Measurements from ENCODE around the gene MACROD2. TPM values are rescaled to one million over a fixed set of nuclear protein-coding genes. Genes with fewer than 3 reads are reported as not detected.

The MACROD2 gene
- total RNA-seq, 1 donor from 2014 or later = 2.4 TPM

DNA sequence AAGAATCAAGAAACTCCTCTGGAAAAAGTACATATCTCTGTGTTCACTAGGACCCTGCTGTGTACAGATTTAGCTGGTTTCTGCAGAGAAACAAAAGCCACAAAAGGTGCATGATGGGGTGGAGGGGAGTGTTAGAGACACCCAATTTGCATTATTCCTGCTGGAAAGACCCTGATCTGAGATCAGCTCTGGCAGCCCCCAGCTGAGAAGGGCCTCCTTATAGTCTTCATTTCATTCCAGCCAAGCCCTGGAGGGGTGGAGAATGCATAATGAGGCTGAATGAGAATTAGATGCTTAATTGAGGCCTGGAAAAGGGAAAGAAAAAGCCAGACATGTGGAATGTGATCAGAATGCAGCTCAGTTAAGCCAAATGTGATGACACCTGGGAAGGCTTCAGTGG, 2032.4 kb downstream of the MACROD2 start:
- no peak overlapping the region for H3K4me3 ChIP-seq (ENCODE audit: insufficient read depth, low read depth, low read length)

DNA sequence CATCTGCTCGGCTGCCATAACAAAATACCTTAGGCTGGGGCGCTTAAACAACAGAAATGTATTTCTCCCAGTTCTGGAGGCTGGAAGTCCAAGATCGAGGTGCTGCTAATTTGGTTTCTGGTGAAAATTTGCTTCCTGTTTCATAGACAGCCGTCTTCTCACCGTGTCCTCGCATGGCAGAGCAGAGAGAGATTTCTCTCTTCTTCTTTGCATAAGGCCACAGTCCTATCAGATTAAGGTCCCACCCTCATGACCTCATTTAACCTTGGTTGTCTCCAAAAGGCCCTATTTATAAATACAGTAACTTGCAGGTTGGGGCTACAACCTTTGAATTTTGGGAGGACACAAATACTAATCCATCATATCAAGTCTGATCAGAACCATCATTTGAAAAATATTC, 2033.6 kb downstream of the MACROD2 start:
- FAIRE-seq = no peak
- no peak for DNase-seq (ENCODE audit: low read depth)
- Histone ChIP-seq H3K9me3 (ENCODE audit: insufficient read depth, low read depth, low read length) (no peaks in the 10 kb centered on the region), H3K79me2 (ENCODE audit: insufficient read depth, low read length) (no peaks in the 10 kb centered on the region), H3K4me1 (ENCODE audit: insufficient read depth, low read length) (no peaks in the 10 kb centered on the region), H3K27me3 (ENCODE audit: insufficient read depth, low read length) (no peaks in the 10 kb centered on the region), H2AFZ (ENCODE audit: low read depth, low read length) (no peak overlapping the region), H3K4me3 (ENCODE audit: insufficient read depth, low read depth, low read length) (no peak overlapping the region), H4K20me1 (ENCODE audit: insufficient read depth, low read length) (no peaks in the 10 kb centered on the region), H3K27ac (ENCODE audit: low read depth, low read length) (no peak overlapping the region), H3K36me3 (ENCODE audit: insufficient read depth, low read length) (no peaks in the 10 kb centered on the region), H3K9ac (ENCODE audit: low read length) (no peak overlapping the region), H3K4me2 (ENCODE audit: low read length) (no peak overlapping the region)
- no peaks in the 10 kb centered on the region for H3K36me3 Mint-ChIP-seq (ENCODE audit: low read depth, unreplicated experiment)
- H3K4me3 Mint-ChIP-seq (ENCODE audit: unreplicated experiment) = no peak overlapping the region
- H3K4me1 Mint-ChIP-seq (ENCODE audit: low read depth, unreplicated experiment) = peaks cover 13% of the 10 kb centered on the region
- no peak overlapping the region for H3K27ac Mint-ChIP-seq (ENCODE audit: unreplicated experiment)
- no peaks in the 10 kb centered on the region for H3K27me3 Mint-ChIP-seq (ENCODE audit: low read depth, unreplicated experiment)
- no peak for TF ChIP-seq EZH2 (IDR thresholded peaks at IDR 0.05; ENCODE audit: insufficient read depth, low read length)
- TF ChIP-seq, protein P1, sequence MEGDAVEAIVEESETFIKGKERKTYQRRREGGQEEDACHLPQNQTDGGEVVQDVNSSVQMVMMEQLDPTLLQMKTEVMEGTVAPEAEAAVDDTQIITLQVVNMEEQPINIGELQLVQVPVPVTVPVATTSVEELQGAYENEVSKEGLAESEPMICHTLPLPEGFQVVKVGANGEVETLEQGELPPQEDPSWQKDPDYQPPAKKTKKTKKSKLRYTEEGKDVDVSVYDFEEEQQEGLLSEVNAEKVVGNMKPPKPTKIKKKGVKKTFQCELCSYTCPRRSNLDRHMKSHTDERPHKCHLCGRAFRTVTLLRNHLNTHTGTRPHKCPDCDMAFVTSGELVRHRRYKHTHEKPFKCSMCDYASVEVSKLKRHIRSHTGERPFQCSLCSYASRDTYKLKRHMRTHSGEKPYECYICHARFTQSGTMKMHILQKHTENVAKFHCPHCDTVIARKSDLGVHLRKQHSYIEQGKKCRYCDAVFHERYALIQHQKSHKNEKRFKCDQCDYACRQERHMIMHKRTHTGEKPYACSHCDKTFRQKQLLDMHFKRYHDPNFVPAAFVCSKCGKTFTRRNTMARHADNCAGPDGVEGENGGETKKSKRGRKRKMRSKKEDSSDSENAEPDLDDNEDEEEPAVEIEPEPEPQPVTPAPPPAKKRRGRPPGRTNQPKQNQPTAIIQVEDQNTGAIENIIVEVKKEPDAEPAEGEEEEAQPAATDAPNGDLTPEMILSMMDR (IDR thresholded peaks at IDR 0.05; ENCODE audit: insufficient read depth, low read depth, low read length) = no peak
- H3K9me3 Mint-ChIP-seq (ENCODE audit: unreplicated experiment) = no peaks in the 10 kb centered on the region

More for the DNA sequence above, 2032.4 kb downstream of the MACROD2 start:
- no peak overlapping the region for H3K9ac ChIP-seq (ENCODE audit: low read length)
- Mint-ChIP-seq H3K27me3 (ENCODE audit: low read depth, unreplicated experiment) (no peaks in the 10 kb centered on the region), H3K36me3 (ENCODE audit: low read depth, unreplicated experiment) (no peaks in the 10 kb centered on the region), H3K27ac (ENCODE audit: unreplicated experiment) (no peak overlapping the region), H3K4me1 (ENCODE audit: low read depth, unreplicated experiment) (peaks cover 10% of the 10 kb centered on the region), H3K9me3 (ENCODE audit: unreplicated experiment) (peaks cover 2% of the 10 kb centered on the region), H3K4me3 (ENCODE audit: unreplicated experiment) (no peak overlapping the region)
- no peaks in the 10 kb centered on the region for H3K9me3 ChIP-seq (ENCODE audit: insufficient read depth, low read depth, low read length)
- H4K20me1 ChIP-seq (ENCODE audit: insufficient read depth, low read length) = no peaks in the 10 kb centered on the region
- no peaks in the 10 kb centered on the region for H3K4me1 ChIP-seq (ENCODE audit: insufficient read depth, low read length)
- H3K4me2 ChIP-seq (ENCODE audit: low read length) = no peak overlapping the region
- H3K27ac ChIP-seq (ENCODE audit: low read depth, low read length) = no peak overlapping the region
- no peaks in the 10 kb centered on the region for H3K27me3 ChIP-seq (ENCODE audit: insufficient read depth, low read length)
- no peaks in the 10 kb centered on the region for H3K36me3 ChIP-seq (ENCODE audit: insufficient read depth, low read length)
- H3K79me2 ChIP-seq (ENCODE audit: insufficient read depth, low read length) = no peaks in the 10 kb centered on the region
- FAIRE-seq (no peak), DNase-seq (ENCODE audit: low read depth) (no peak)
- no peak overlapping the region for H2AFZ ChIP-seq (ENCODE audit: low read depth, low read length)
- TF ChIP-seq, protein P1 (IDR thresholded peaks at IDR 0.05; ENCODE audit: insufficient read depth, low read depth, low read length) = no peak
- no peak for TF ChIP-seq EZH2 (IDR thresholded peaks at IDR 0.05; ENCODE audit: insufficient read depth, low read length)

DNA sequence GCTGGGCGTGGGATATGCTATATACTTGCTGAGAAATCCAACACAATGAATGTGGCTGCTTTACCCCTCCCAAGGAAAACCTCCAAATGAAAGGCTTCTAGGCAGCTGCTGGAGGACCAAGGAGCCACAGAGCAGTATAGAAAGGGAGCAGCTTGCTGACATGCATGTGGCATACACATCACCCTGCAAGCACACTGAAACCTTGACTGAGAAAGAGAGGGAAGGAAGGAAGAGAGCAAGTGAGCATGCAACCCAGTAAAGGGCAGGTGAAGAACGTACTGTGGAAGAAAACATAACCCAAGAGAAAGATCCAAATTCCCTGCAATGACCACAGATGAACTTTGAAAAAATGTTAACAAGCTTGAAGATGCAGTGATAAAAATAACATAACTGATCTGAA, 2034.9 kb downstream of the MACROD2 start:
- Histone ChIP-seq H3K36me3 (ENCODE audit: insufficient read depth, low read length) (no peaks in the 10 kb centered on the region), H3K27ac (ENCODE audit: low read depth, low read length) (no peak overlapping the region), H3K4me1 (ENCODE audit: insufficient read depth, low read length) (no peaks in the 10 kb centered on the region), H4K20me1 (ENCODE audit: insufficient read depth, low read length) (no peaks in the 10 kb centered on the region), H3K79me2 (ENCODE audit: insufficient read depth, low read length) (no peaks in the 10 kb centered on the region), H3K9me3 (ENCODE audit: insufficient read depth, low read depth, low read length) (no peaks in the 10 kb centered on the region), H3K4me2 (ENCODE audit: low read length) (no peak overlapping the region), H2AFZ (ENCODE audit: low read depth, low read length) (no peak overlapping the region), H3K27me3 (ENCODE audit: insufficient read depth, low read length) (no peaks in the 10 kb centered on the region), H3K9ac (ENCODE audit: low read length) (no peak overlapping the region), H3K4me3 (ENCODE audit: insufficient read depth, low read depth, low read length) (no peak overlapping the region)
- DNase-seq (ENCODE audit: low read depth) (no peak), FAIRE-seq (no peak)
- H3K27me3 Mint-ChIP-seq (ENCODE audit: low read depth, unreplicated experiment) = no peaks in the 10 kb centered on the region
- no peak for TF ChIP-seq EZH2 (IDR thresholded peaks at IDR 0.05; ENCODE audit: insufficient read depth, low read length)
- TF ChIP-seq, protein P1 (IDR thresholded peaks at IDR 0.05; ENCODE audit: insufficient read depth, low read depth, low read length) = no peak
- no peak overlapping the region for H3K27ac Mint-ChIP-seq (ENCODE audit: unreplicated experiment)
- H3K4me1 Mint-ChIP-seq (ENCODE audit: low read depth, unreplicated experiment) = peaks cover 13% of the 10 kb centered on the region
- no peaks in the 10 kb centered on the region for H3K36me3 Mint-ChIP-seq (ENCODE audit: low read depth, unreplicated experiment)
- H3K9me3 Mint-ChIP-seq (ENCODE audit: unreplicated experiment) = no peaks in the 10 kb centered on the region
- no peak overlapping the region for H3K4me3 Mint-ChIP-seq (ENCODE audit: unreplicated experiment)
